GM18502 (cell line): ENCODE measurements around the gene EAPP.
"Not testable (repeated sequence)": the region's sequence is repeated elsewhere in the genome, so short reads cannot be mapped to it uniquely, and the experiment has no call there.

Experiments
- ATAC-seq: cut with Tn5 transposase; IDR thresholded peaks from one replicate; pipeline ENCODE4 v1.9.1; 2021; ENCODE audit warnings: mild to moderate bottlenecking; ENCODE audit not compliant: unreplicated experiment, poor library complexity

Gene EAPP, protein sequence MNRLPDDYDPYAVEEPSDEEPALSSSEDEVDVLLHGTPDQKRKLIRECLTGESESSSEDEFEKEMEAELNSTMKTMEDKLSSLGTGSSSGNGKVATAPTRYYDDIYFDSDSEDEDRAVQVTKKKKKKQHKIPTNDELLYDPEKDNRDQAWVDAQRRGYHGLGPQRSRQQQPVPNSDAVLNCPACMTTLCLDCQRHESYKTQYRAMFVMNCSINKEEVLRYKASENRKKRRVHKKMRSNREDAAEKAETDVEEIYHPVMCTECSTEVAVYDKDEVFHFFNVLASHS

GRCh38 chr14:34539407-34540180, at the start of gene EAPP:
TSS of gene EAPP (minus strand) at chr14:34539701. CDS start at chr14:34539628, 73 bp downstream.
- peak; percentile 100 for ATAC-seq

GRCh38 chr14:34583525-34583924, 44.0 kb upstream of the EAPP start:
- no peak for ATAC-seq

GRCh38 chr14:34582117-34582680, 42.7 kb upstream of the EAPP start:
- no peak for ATAC-seq

GRCh38 chr14:34580381-34580780, 40.9 kb upstream of the EAPP start:
- ATAC-seq = no peak

- no peak for ATAC-seq
These were observed 32.3 kb upstream of the EAPP start for GRCh38 chr14:34571771-34572170.

DNA sequence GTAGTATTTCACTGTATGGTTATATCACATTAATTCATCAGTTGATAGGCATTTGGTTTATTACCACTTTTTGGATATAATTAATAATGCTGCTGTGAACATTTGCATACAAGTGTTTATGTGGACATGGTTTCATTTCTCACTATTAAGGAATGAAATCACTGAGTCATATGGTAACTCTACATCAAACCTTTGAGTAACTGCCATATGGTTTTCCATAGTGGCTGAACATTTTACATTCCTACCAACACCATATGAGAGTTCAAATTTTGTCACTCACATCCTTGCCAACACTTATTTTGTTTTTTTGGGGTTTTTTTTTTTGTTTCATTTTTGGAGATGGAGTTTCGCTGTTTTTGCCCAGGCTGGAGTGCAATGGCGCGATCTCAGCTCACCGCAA, 30.2 kb upstream of the EAPP start:
- ATAC-seq = no peak

DNA sequence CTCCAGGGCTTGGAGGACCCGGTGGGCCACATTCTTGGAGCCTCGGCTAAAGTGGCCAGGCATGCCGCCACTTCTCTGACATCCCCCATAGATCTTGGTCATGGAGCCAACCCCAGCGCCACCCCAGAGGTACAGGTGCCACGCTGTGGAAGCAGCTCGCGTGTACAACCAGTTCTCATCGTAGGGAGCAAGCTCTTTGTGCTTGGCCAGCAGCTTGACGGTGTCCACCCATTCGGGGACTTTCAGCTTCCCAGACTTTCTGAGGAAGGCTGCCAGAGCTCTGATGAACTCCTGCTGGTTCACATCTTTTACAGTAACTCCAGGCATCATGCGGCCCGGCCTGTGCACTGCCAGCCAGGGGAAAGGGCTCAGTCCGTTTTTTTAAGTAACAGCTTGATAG, 29.3 kb upstream of the EAPP start:
- ATAC-seq = no peak

DNA sequence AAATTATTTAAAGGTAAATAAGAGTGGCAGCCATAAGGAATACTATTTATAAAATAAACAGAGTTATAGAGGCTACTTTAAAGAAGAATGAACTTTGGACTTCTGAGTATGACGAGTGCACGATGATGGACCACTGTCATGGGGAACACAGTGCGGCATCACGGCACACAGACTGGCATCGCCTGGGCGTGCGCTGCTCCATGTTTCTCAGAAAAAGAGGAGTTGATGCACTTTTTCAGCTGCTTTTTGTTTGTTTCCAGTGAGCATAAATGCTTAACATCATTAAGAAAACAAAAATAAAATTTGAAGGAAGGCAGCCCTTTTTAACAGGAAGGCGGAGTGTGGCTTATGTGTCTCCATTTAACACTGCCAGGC, 23.3 kb upstream of the EAPP start:
- ATAC-seq = no peak

DNA sequence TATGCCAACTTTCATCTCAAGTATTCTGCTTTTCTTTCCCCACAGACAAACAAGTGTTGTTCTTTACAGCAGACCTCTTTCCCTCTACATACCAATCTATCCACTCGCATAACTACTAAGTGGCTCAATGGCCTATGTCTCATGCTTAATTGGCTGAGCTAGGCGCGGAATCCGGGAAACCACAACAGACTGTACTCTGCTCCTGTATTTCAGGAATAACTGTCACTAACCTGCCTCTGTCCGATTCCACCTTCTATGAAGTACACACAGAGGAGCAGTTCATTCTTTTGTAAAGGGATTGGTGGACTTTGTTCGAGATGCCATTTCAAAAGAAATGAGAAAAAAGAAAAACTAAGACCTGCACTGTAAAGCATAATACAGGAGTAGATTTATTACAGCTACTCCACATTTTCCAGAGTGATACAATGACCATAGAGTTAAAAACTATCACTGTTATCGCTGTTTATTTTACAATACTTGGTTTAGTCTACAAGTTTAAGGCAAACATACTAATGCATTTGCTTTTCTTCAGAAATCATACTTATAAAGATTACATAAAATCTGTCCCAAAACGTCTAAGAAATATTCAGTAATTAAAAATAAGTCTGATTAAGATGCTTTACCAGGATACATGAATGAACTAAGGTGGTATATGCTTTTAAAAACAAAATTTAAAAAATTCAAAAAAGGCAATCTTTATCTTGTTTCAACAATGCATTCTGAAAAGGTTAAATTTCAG, 22.7 kb upstream of the EAPP start:
- not testable (repeated sequence) for ATAC-seq

DNA sequence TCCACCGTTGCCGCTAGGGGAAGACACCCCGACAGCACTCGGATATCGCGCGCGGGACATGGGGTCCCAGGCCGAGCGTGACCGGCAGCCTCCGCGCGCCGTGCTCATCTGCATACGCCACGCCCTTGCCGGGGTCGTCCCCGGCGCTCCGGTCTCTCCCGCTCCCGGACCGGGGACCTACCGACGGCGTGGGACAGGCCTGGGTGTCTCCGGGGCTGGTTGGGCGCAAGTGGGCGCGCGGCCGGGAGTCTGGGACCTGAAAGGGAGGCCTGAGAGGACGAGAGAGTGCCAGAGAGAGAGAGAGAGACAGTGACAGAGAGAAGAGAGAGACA, 17.0 kb upstream of the EAPP start:
- ATAC-seq = peak; percentile 59

- peak; percentile 79 for ATAC-seq
These were observed 16.3 kb upstream of the EAPP start for GRCh38 chr14:34555583-34556497.

GRCh38 chr14:34554540-34555250, 15.2 kb upstream of the EAPP start:
- ATAC-seq = no peak

DNA sequence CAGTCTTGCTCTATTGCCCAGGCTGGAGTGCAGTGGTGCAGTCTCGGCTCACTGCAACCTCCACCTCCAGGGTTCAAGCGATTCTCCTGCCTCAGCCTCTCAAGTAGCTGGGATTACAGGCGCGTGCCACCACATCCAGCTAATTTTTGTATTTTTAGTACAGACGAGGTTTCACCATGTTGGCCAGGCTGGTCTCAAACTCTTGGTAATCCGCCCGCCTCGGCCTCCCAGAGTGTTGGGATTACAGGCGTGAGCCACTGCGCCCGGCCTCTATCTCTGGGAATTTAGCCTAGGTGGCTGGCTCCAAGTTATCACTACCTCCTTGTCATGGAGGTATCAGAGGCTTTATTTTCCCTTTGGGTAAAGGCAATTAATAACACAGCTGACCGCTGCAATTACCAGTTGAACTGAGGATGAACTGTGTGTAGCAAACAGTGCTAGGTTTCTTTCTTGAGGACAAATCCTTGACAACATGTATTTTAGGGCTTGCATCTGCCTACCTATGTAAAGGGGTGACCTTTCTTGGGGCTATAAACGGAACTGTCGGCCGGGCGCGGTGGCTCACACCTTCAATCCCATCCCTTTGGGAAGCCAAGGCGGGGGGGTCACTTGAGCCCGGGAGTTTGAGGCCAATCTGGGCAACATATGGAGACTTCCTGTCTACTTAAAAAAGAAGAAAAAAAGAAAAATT, 9.9 kb upstream of the EAPP start:
- not testable (repeated sequence) for ATAC-seq

GRCh38 chr14:34548472-34548981, 9.0 kb upstream of the EAPP start:
- ATAC-seq = no peak

GRCh38 chr14:34547136-34547520, 7.6 kb upstream of the EAPP start:
- ATAC-seq = peak; percentile 34

- peak; percentile 78 for ATAC-seq
These were observed 7.0 kb upstream of the EAPP start for GRCh38 chr14:34546272-34547135.

DNA sequence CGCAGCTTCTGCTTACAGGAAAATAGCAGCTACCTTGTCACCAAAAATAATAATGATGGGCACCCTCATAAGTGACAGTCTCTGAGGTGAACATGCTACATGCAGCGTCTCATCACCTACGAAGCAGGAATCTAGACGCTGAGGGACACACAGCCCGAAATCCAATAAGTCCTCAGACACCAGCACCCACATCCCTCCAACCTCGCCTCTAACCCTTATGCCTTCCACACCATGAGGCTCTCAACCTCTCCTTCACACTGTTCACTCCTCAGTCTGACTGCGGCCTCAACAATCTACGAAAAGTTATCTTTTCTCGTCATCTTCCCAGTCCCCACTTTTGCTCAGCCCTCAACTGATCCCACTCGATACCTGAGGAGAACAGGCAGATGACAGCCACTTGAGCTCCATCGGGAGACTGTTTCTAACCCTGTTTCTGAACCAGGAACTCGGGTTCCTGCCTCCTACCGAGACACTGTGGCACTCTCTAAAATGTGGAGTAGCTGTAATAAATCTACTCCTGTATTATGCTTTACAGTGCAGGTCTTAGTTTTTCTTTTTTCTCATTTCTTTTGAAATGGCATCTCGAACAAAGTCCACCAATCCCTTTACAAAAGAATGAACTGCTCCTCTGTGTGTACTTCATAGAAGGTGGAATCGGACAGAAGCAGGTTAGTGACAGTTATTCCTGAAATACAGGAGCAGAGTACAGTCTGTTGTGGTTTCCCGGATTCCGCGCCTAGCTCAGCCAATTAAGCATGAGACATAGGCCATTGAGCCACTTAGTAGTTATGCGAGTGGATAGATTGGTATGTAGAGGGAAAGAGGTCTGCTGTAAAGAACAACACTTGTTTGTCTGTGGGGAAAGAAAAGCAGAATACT, 919 bp upstream of the EAPP start:
- ATAC-seq = not testable (repeated sequence)
